ENCODE measurements around the gene CYP19A1. TPM values are rescaled to one million over a fixed set of nuclear protein-coding genes. Genes with fewer than 3 reads are reported as not detected.

CYP19A1 gene
- total and polyA plus RNA-seq, 10 of the 15 experiments (the other 5 are each of a cell fraction or from before 2014, with no cell fraction given), result 0.08 to 1.8 (median 0.70) TPM

DNA sequence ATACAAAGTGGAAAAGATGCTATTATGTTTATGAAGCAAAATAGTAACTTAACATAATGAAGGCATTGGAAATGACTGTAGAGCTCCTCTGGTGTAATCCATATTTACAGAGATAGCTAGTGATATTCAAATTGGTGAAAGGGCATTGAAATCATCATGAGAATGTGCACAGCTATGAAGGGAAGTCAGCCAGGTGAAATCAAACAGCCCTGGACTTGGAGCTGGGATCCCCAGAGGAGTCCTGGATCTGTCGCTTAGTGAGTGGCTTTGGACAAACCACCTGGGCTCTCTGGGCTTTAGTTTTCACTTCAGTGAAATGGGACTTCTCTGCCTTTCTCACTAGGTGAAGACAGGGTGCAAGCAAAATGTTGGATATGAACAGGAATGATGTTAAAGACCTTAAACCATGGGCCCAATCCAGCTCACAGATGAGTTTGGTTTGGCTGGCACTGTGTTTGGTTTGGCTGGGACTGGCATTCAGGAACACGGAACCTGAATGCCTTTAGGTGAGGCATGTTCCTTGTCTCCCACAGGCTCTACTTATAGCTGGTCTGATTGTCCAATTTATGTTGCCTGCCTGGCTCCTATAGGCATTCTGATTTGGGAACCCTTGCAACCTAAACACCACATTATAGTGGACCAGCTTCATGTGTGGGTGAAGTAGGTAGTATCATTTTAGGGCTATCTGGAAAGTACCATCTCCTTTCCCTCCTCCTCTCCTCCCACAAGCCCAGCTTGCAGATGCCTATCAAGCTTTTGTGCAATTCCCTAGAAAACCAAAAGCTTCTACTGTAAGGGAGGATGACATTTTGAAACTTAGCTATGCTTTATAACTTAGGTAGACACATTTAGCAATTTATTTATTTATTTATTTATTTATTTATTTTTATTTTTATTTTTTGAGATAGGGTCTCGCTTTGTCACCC lies 133.1 kb downstream of the CYP19A1 start:
- H3K79me2 ChIP-seq (ENCODE audit: control insufficient read depth, insufficient read depth, low read length), result no peaks in the 10 kb centered on the region
- H3K27me3 ChIP-seq (replicated peaks in 1 of 2; ENCODE audit: control insufficient read depth in 2 of 2, insufficient read depth in 2 of 2, low read length in 1 of 2), result peaks cover 0 to 4% of the 10 kb centered on the region in 2 experiments; a peak in 1 of 4 replicates
- H3K9me3 ChIP-seq (replicated peaks; ENCODE audit: control insufficient read depth, insufficient read depth, low read length), result no peaks in the 10 kb centered on the region
- CTCF ChIA-PET, result interaction anchor here (0.8 to 3.8 kb wide), 5 partner anchors 10 to 114 kb away, joined by 3 to 18 read pairs (median 3); no protein-coding TSS in a partner anchor
- no peak overlapping the region for H3K27ac ChIP-seq (ENCODE audit: control insufficient read depth, insufficient read depth)
- FAIRE-seq, result no peak
- no peak overlapping the region for H3K9ac ChIP-seq (ENCODE audit: control insufficient read depth, insufficient read depth, low read length)
- WGBS (ENCODE audit: insufficient coverage, insufficient replicate concordance, low lambda C conversion rate, missing lambda C conversion rate), result 48% methylated on average over 3 of the region's 3 CpGs
- in situ Hi-C loops (cut with MboI) (no loop called here), intact Hi-C loops (cut with micrococcal nuclease; ENCODE audit: unreplicated experiment) (no loop called here)
- SMC1A ChIA-PET (ENCODE audit: uncharacterized antibody, unreplicated experiment), result interaction anchor here (0.9 to 1.9 kb wide), 4 partner anchors 9 to 34 kb away, joined by 3 to 5 read pairs (median 4); no protein-coding TSS in a partner anchor
- BruUV-seq (replicated peaks), result no TSS peak
- no peak overlapping the region for H3K4me2 ChIP-seq (ENCODE audit: control insufficient read depth, insufficient read depth)
- POLR2A ChIA-PET, result interaction anchor here (1.1 kb wide), 1 partner anchor 12 kb away, joined by 3 read pairs; no protein-coding TSS in a partner anchor
- RAD21 ChIA-PET (ENCODE audit: unreplicated experiment), result interaction anchor here (1.5 kb wide), 1 partner anchor 12 kb away, joined by 5 read pairs; no protein-coding TSS in a partner anchor
- no peak for DNase-seq (ENCODE audit: low read depth, low spot score)
- H3K36me3 ChIP-seq (ENCODE audit: control insufficient read depth in 2 of 2, insufficient read depth in 2 of 2, low read length in 1 of 2), result no peaks in the 10 kb centered on the region
- no peak overlapping the region for H2AFZ ChIP-seq (ENCODE audit: control insufficient read depth, low read depth, low read length)
- ATAC-seq, result no peak
- no peaks in the 10 kb centered on the region for H3K4me1 ChIP-seq (ENCODE audit: control insufficient read depth, insufficient read depth, low read length)
- H3K4me3 ChIP-seq, result no peak overlapping the region
- H4K20me1 ChIP-seq (ENCODE audit: control insufficient read depth, insufficient read depth), result no peaks in the 10 kb centered on the region
- no peak for TF ChIP-seq JUND (IDR thresholded peaks at IDR 0.05; ENCODE audit: low read depth, low read length)
- TF ChIP-seq BMI1 (IDR thresholded peaks at IDR 0.05; ENCODE audit: borderline replicate concordance), result no peak
- TF ChIP-seq CEBPB (IDR thresholded peaks at IDR 0.05; ENCODE audit: borderline replicate concordance in 1 of 2, low read depth in 2 of 2, low read length in 2 of 2), result no peak
- TF ChIP-seq STAT1 (conservative IDR thresholded peaks at IDR 0.05), result no peak
- no peak for TF ChIP-seq SPI1 (IDR thresholded peaks at IDR 0.05; ENCODE audit: borderline replicate concordance, insufficient read depth, low read depth, low read length)
- TF ChIP-seq, protein P1, sequence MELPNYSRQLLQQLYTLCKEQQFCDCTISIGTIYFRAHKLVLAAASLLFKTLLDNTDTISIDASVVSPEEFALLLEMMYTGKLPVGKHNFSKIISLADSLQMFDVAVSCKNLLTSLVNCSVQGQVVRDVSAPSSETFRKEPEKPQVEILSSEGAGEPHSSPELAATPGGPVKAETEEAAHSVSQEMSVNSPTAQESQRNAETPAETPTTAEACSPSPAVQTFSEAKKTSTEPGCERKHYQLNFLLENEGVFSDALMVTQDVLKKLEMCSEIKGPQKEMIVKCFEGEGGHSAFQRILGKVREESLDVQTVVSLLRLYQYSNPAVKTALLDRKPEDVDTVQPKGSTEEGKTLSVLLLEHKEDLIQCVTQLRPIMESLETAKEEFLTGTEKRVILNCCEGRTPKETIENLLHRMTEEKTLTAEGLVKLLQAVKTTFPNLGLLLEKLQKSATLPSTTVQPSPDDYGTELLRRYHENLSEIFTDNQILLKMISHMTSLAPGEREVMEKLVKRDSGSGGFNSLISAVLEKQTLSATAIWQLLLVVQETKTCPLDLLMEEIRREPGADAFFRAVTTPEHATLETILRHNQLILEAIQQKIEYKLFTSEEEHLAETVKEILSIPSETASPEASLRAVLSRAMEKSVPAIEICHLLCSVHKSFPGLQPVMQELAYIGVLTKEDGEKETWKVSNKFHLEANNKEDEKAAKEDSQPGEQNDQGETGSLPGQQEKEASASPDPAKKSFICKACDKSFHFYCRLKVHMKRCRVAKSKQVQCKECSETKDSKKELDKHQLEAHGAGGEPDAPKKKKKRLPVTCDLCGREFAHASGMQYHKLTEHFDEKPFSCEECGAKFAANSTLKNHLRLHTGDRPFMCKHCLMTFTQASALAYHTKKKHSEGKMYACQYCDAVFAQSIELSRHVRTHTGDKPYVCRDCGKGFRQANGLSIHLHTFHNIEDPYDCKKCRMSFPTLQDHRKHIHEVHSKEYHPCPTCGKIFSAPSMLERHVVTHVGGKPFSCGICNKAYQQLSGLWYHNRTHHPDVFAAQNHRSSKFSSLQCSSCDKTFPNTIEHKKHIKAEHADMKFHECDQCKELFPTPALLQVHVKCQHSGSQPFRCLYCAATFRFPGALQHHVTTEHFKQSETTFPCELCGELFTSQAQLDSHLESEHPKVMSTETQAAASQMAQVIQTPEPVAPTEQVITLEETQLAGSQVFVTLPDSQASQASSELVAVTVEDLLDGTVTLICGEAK (IDR thresholded peaks at IDR 0.05; ENCODE audit: borderline replicate concordance), result no peak
- TF ChIP-seq, protein P2, sequence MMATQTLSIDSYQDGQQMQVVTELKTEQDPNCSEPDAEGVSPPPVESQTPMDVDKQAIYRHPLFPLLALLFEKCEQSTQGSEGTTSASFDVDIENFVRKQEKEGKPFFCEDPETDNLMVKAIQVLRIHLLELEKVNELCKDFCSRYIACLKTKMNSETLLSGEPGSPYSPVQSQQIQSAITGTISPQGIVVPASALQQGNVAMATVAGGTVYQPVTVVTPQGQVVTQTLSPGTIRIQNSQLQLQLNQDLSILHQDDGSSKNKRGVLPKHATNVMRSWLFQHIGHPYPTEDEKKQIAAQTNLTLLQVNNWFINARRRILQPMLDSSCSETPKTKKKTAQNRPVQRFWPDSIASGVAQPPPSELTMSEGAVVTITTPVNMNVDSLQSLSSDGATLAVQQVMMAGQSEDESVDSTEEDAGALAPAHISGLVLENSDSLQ (IDR thresholded peaks at IDR 0.05), result no peak
- no peak for TF ChIP-seq POLR2AphosphoS5 (IDR thresholded peaks at IDR 0.05; ENCODE audit: low read length)
- TF ChIP-seq, protein P3, sequence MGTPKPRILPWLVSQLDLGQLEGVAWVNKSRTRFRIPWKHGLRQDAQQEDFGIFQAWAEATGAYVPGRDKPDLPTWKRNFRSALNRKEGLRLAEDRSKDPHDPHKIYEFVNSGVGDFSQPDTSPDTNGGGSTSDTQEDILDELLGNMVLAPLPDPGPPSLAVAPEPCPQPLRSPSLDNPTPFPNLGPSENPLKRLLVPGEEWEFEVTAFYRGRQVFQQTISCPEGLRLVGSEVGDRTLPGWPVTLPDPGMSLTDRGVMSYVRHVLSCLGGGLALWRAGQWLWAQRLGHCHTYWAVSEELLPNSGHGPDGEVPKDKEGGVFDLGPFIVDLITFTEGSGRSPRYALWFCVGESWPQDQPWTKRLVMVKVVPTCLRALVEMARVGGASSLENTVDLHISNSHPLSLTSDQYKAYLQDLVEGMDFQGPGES (IDR thresholded peaks at IDR 0.05), result no peak
- no peak for TF ChIP-seq HDAC6 (IDR thresholded peaks at IDR 0.05; ENCODE audit: unreplicated experiment)
- TF ChIP-seq, protein P4, sequence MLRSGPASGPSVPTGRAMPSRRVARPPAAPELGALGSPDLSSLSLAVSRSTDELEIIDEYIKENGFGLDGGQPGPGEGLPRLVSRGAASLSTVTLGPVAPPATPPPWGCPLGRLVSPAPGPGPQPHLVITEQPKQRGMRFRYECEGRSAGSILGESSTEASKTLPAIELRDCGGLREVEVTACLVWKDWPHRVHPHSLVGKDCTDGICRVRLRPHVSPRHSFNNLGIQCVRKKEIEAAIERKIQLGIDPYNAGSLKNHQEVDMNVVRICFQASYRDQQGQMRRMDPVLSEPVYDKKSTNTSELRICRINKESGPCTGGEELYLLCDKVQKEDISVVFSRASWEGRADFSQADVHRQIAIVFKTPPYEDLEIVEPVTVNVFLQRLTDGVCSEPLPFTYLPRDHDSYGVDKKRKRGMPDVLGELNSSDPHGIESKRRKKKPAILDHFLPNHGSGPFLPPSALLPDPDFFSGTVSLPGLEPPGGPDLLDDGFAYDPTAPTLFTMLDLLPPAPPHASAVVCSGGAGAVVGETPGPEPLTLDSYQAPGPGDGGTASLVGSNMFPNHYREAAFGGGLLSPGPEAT (IDR thresholded peaks at IDR 0.05; ENCODE audit: low read depth), result no peak
- no peak for TF ChIP-seq FOXM1 (IDR thresholded peaks at IDR 0.05; ENCODE audit: low read depth, low read length)
